Activated CD4-positive, alpha-beta T cell treated with anti-CD3 and anti-CD28 coated beads, Interleukin-2, amount 10 ng/mL, durations not matched to agents 7 days and 5 days (primary cell): Measurements from ENCODE around the gene SPP1. TPM values are rescaled to one million over a fixed set of nuclear protein-coding genes. Genes with fewer than 3 reads are reported as not detected.
"Not testable (repeated sequence)": the region's sequence is repeated elsewhere in the genome, so short reads cannot be mapped to it uniquely, and the experiment has no call there.

Experiments
- CTCF ChIA-PET: fragments of 350-600 bp; sonication (Branson Sonifier 250); formaldehyde crosslinking; loops from one replicate; lab custom pipeline; 2021; ENCODE audit warnings: antibody characterized with exemption; lab: Charles Lee
- POLR2A ChIA-PET: fragments of 350-600 bp; sonication (Branson Sonifier 250); formaldehyde crosslinking; loops from one replicate; lab custom pipeline; 2021; ENCODE audit warnings: antibody characterized with exemption; lab: Charles Lee
- DNase-seq: peaks from one replicate; pipeline ENCODE4 v3.0.0-alpha.2; 2020
- H3K27ac Mint-ChIP-seq: one replicate; pipeline ENCODE4 v1.8.0; 2021; ENCODE audit warnings: mild to moderate bottlenecking, moderate library complexity, mixed read lengths
- H3K27me3 Mint-ChIP-seq: one replicate; pipeline ENCODE4 v1.8.0; 2021; ENCODE audit warnings: mixed read lengths
- H3K36me3 Mint-ChIP-seq: one replicate; pipeline ENCODE4 v1.8.0; 2021; ENCODE audit warnings: low read depth, mixed read lengths
- H3K4me1 Mint-ChIP-seq: one replicate; pipeline ENCODE4 v1.8.0; 2021; ENCODE audit warnings: mixed read lengths
- H3K4me3 Mint-ChIP-seq: one replicate; pipeline ENCODE4 v1.8.0; 2021; ENCODE audit warnings: mild to moderate bottlenecking, moderate library complexity, mixed read lengths
- H3K9me3 Mint-ChIP-seq: one replicate; pipeline ENCODE4 v1.8.0; 2021; ENCODE audit warnings: mixed read lengths
- total RNA-seq, 2 experiments: library from RNA; stranded (reverse); gene quantifications; one replicate each; pipeline ENCODE4 v1.2.3, GENCODE V29; 2021

The SPP1 gene
- under 1 TPM; 0.17 to 0.79 TPM for total RNA-seq

- Mint-ChIP-seq H3K4me1 (peaks cover 10% of the 10 kb centered on the region), H3K4me3 (peak within 1 kb of the TSS; percentile 48), H3K9me3 (no peaks in the 10 kb centered on the region), H3K27ac (no peak within 1 kb of the TSS), H3K36me3 (no peaks in the 10 kb centered on the region), H3K27me3 (peaks cover 46% of the 10 kb centered on the region)
- CTCF ChIA-PET, result interaction anchor here (1.3 kb wide), 1 partner anchor 122 kb away, joined by 3 read pairs; no protein-coding TSS in a partner anchor
- peak; percentile 28 for DNase-seq
- POLR2A ChIA-PET, result no interaction called here
Observed at GRCh38 chr4:87975466-87975865, at the start of gene SPP1. SPP1 (plus strand) TSS chr4:87975714; CDS start chr4:87976896, 1,182 bp downstream.

- ChIA-PET POLR2A (no interaction called here), CTCF (no interaction called here)
Observed at GRCh38 chr4:87926554-87927098, 48.9 kb upstream of the SPP1 start.

GRCh38 chr4:87930629-87931028 is 44.9 kb upstream of the SPP1 start:
- ChIA-PET POLR2A (no interaction called here), CTCF (no interaction called here)
- H3K4me1 Mint-ChIP-seq, result no peaks in the 10 kb centered on the region
- no peak overlapping the region for H3K27ac Mint-ChIP-seq
- H3K36me3 Mint-ChIP-seq, result no peaks in the 10 kb centered on the region
- no peak for DNase-seq
- H3K9me3 Mint-ChIP-seq, result peaks cover 9% of the 10 kb centered on the region
- no peak overlapping the region for H3K4me3 Mint-ChIP-seq
- peaks cover 24% of the 10 kb centered on the region for H3K27me3 Mint-ChIP-seq

More at GRCh38 chr4:87926554-87927098, 48.9 kb upstream of the SPP1 start:
- no peak overlapping the region for H3K27ac Mint-ChIP-seq
- H3K4me1 Mint-ChIP-seq, result no peaks in the 10 kb centered on the region
- H3K4me3 Mint-ChIP-seq, result no peak overlapping the region
- peaks cover 2% of the 10 kb centered on the region for H3K9me3 Mint-ChIP-seq
- no peak for DNase-seq
- peaks cover 10% of the 10 kb centered on the region for H3K27me3 Mint-ChIP-seq
- no peaks in the 10 kb centered on the region for H3K36me3 Mint-ChIP-seq

- DNase-seq, result no peak
- H3K27me3 Mint-ChIP-seq, result peaks cover 24% of the 10 kb centered on the region
- no peaks in the 10 kb centered on the region for H3K4me1 Mint-ChIP-seq
- no peak overlapping the region for H3K27ac Mint-ChIP-seq
- no peak overlapping the region for H3K4me3 Mint-ChIP-seq
- CTCF ChIA-PET, result no interaction called here
- POLR2A ChIA-PET, result no interaction called here
- no peaks in the 10 kb centered on the region for H3K36me3 Mint-ChIP-seq
- peaks cover 9% of the 10 kb centered on the region for H3K9me3 Mint-ChIP-seq
Observed at GRCh38 chr4:87931932-87932331, 43.6 kb upstream of the SPP1 start.

- Mint-ChIP-seq H3K27me3 (peaks cover 21% of the 10 kb centered on the region), H3K27ac (no peak overlapping the region), H3K4me3 (no peak overlapping the region), H3K4me1 (no peaks in the 10 kb centered on the region), H3K36me3 (no peaks in the 10 kb centered on the region), H3K9me3 (peaks cover 9% of the 10 kb centered on the region)
- CTCF ChIA-PET, result no interaction called here
- POLR2A ChIA-PET, result no interaction called here
- DNase-seq, result no peak
Observed at GRCh38 chr4:87932718-87933141, 42.8 kb upstream of the SPP1 start.

GRCh38 chr4:87933337-87933736 is 42.2 kb upstream of the SPP1 start:
- ChIA-PET CTCF (no interaction called here), POLR2A (no interaction called here)
- Mint-ChIP-seq H3K4me3 (no peak overlapping the region), H3K9me3 (peaks cover 9% of the 10 kb centered on the region), H3K27me3 (peaks cover 21% of the 10 kb centered on the region), H3K36me3 (no peaks in the 10 kb centered on the region), H3K27ac (no peak overlapping the region), H3K4me1 (no peaks in the 10 kb centered on the region)
- DNase-seq, result no peak

GRCh38 chr4:87934157-87934704 is 41.3 kb upstream of the SPP1 start:
- POLR2A ChIA-PET, result no interaction called here
- H3K27me3 Mint-ChIP-seq, result peaks cover 21% of the 10 kb centered on the region
- CTCF ChIA-PET, result no interaction called here

GRCh38 chr4:87934973-87935372 is 40.5 kb upstream of the SPP1 start:
- no peak overlapping the region for H3K4me3 Mint-ChIP-seq
- no peaks in the 10 kb centered on the region for H3K36me3 Mint-ChIP-seq
- H3K27me3 Mint-ChIP-seq, result peaks cover 23% of the 10 kb centered on the region
- ChIA-PET POLR2A (no interaction called here), CTCF (no interaction called here)
- H3K27ac Mint-ChIP-seq, result no peak overlapping the region
- no peaks in the 10 kb centered on the region for H3K4me1 Mint-ChIP-seq
- peaks cover 9% of the 10 kb centered on the region for H3K9me3 Mint-ChIP-seq
- no peak for DNase-seq

More at GRCh38 chr4:87934157-87934704, 41.3 kb upstream of the SPP1 start:
- Mint-ChIP-seq H3K27ac (no peak overlapping the region), H3K9me3 (peaks cover 9% of the 10 kb centered on the region), H3K4me1 (no peaks in the 10 kb centered on the region), H3K4me3 (no peak overlapping the region), H3K36me3 (no peaks in the 10 kb centered on the region)
- DNase-seq, result no peak

- CTCF ChIA-PET, H3K36me3 Mint-ChIP-seq, H3K4me3 Mint-ChIP-seq, DNase-seq, H3K27ac Mint-ChIP-seq, H3K4me1 Mint-ChIP-seq, H3K9me3 Mint-ChIP-seq, POLR2A ChIA-PET: not testable (repeated sequence)
- peaks cover 21% of the 10 kb centered on the region for H3K27me3 Mint-ChIP-seq
Observed at GRCh38 chr4:87935954-87936353, 39.6 kb upstream of the SPP1 start.

- no peak overlapping the region for H3K27ac Mint-ChIP-seq
Observed at GRCh38 chr4:87937523-87937922, 38.0 kb upstream of the SPP1 start.

GRCh38 chr4:87938746-87939145 is 36.8 kb upstream of the SPP1 start:
- H3K27ac Mint-ChIP-seq, result no peak overlapping the region
- H3K9me3 Mint-ChIP-seq, result no peaks in the 10 kb centered on the region
- no peak for DNase-seq
- peaks cover 13% of the 10 kb centered on the region for H3K27me3 Mint-ChIP-seq
- H3K4me1 Mint-ChIP-seq, result no peaks in the 10 kb centered on the region
- no peak overlapping the region for H3K4me3 Mint-ChIP-seq
- POLR2A ChIA-PET, result no interaction called here
- no peaks in the 10 kb centered on the region for H3K36me3 Mint-ChIP-seq
- CTCF ChIA-PET, result no interaction called here

More at GRCh38 chr4:87937523-87937922, 38.0 kb upstream of the SPP1 start:
- Mint-ChIP-seq H3K27me3 (peaks cover 14% of the 10 kb centered on the region), H3K4me1 (no peaks in the 10 kb centered on the region), H3K4me3 (no peak overlapping the region), H3K36me3 (no peaks in the 10 kb centered on the region), H3K9me3 (peaks cover 2% of the 10 kb centered on the region)
- ChIA-PET CTCF (no interaction called here), POLR2A (no interaction called here)
- no peak for DNase-seq

- CTCF ChIA-PET, result no interaction called here
- H3K27me3 Mint-ChIP-seq, result peaks cover 9% of the 10 kb centered on the region
- no peak for DNase-seq
- H3K4me1 Mint-ChIP-seq, result no peaks in the 10 kb centered on the region
- no peaks in the 10 kb centered on the region for H3K9me3 Mint-ChIP-seq
- no peaks in the 10 kb centered on the region for H3K36me3 Mint-ChIP-seq
- no peak overlapping the region for H3K4me3 Mint-ChIP-seq
- no peak overlapping the region for H3K27ac Mint-ChIP-seq
- POLR2A ChIA-PET, result no interaction called here
Observed at GRCh38 chr4:87939978-87940690, 35.4 kb upstream of the SPP1 start.

- H3K9me3 Mint-ChIP-seq, H3K4me1 Mint-ChIP-seq, H3K27me3 Mint-ChIP-seq, H3K4me3 Mint-ChIP-seq, CTCF ChIA-PET, POLR2A ChIA-PET, H3K36me3 Mint-ChIP-seq, H3K27ac Mint-ChIP-seq, DNase-seq: not testable (repeated sequence)
Observed at GRCh38 chr4:87940809-87941208, 34.7 kb upstream of the SPP1 start.
